Spleen (tissue), 7 donors: Measurements from ENCODE around the gene TMEM184A.

ENCODE experiments used
- POLR2A ChIP-seq, 3 donors: fragments of 450-650 bp; IDR thresholded peaks; one replicate each; pipeline ENCODE4 v1.5.1; 2017; ENCODE audit warnings: antibody characterized with exemption in 3 of 3, mild to moderate bottlenecking in 1 of 3
- POLR2AphosphoS5 ChIP-seq, 3 donors: sonication (generic); formaldehyde crosslinking; IDR thresholded peaks; one replicate each; pipeline ENCODE4 v1.5.1; 2017; ENCODE audit warnings: antibody characterized with exemption in 3 of 3
- TF ChIP-seq, protein P1 (sequence below), 11 experiments: fragments of 200-600 bp in 7 of 11; fragments of 450-650 bp in 4 of 11; sonication (generic) in 4 of 11; IDR thresholded peaks in 8 of 11; conservative IDR thresholded peaks in 3 of 11; 1 replicate in 7 of 11; 2 replicates in 4 of 11; pipeline versions ENCODE4 v1.4.0 to v1.8.0; 2016 to 2021; ENCODE audit warnings: antibody characterized with exemption in 11 of 11, inconsistent platforms in 4 of 11, mild to moderate bottlenecking in 1 of 11
- donor health status: DM: no; HTN: no; CAD: no; lungs with moderate emphysema.
- donor health status: DM: no; HTN: no; CAD: no.
- donor health status: DM: no; HTN: no; CAD: no.

DNA sequence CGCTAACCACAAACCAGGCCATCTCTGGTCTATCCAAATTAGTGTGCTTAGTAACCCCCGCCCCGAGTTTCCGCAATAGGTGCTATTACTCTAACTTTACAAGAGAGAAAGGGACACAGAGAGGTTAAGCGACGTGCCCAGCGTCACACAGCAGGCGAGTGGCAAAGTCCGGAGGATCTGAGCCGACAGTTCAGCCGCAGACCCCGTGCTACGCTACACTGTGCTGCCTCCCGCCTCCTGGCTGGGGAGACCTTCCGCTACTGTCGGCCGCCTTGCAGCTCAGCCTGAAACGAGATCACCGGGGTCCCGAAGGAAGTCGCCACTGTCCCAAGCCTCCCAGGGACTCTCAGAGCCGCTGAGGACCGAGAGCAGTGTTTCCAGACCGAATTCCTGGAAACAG is 52.6 kb downstream of the TMEM184A start:
- TF ChIP-seq, protein P1, sequence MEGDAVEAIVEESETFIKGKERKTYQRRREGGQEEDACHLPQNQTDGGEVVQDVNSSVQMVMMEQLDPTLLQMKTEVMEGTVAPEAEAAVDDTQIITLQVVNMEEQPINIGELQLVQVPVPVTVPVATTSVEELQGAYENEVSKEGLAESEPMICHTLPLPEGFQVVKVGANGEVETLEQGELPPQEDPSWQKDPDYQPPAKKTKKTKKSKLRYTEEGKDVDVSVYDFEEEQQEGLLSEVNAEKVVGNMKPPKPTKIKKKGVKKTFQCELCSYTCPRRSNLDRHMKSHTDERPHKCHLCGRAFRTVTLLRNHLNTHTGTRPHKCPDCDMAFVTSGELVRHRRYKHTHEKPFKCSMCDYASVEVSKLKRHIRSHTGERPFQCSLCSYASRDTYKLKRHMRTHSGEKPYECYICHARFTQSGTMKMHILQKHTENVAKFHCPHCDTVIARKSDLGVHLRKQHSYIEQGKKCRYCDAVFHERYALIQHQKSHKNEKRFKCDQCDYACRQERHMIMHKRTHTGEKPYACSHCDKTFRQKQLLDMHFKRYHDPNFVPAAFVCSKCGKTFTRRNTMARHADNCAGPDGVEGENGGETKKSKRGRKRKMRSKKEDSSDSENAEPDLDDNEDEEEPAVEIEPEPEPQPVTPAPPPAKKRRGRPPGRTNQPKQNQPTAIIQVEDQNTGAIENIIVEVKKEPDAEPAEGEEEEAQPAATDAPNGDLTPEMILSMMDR (IDR thresholded peaks at IDR 0.05 in 8 of 11, conservative IDR thresholded peaks at IDR 0.05 in 3 of 11) = no peak
- TF ChIP-seq POLR2A (IDR thresholded peaks at IDR 0.05) (no peak), POLR2AphosphoS5 (IDR thresholded peaks at IDR 0.05) (no peak)
